Globus pallidus (tissue), 1 donor: Measurements from ENCODE around the gene KIAA1210.
A peak's percentile ranks its signal among the peaks of the same experiment; 100 is the strongest.

Experiments used
- DNase-seq: peaks from one replicate; pipeline ENCODE4 v3.0.0-alpha.2; 2015; ENCODE audit warnings: low spot score

KIAA1210 gene

DNA sequence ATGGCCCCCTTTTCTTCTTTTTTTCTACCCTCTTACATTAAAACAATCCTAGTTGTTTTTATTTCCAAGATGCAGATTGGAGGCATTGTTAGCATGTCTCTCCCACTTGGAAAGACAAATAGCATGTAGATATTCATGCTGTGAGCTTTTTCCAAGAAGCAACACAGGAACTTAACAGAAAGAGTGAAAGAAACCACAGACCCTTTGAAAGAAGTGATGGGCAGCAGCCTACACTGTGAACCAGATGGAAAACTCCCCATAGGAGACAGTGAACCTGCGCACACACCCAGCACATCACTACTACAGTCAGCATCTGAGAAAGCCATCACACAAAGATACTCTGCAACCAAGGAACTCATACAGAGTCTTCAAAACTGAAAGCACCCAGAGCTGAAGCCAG, 37.0 kb downstream of the KIAA1210 start:
- no peak for DNase-seq

DNA sequence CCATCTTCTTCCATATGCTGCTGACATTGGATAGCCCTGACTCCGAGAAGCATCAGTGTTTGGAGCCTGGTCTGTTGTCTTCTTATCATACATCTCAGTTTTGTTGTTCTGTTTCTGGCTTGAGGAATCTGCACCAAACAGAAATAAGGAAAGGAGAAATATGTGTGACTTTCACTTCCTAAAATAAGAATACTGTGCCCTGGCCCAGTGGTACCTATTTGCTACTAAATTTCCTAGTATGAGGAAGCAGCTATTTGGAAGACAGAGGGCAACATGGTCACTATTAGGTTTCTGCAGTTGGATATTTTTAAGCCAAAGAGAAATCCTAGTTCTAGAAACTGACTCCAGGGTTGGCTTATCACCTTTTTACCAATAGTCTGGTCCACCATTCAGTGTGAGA, 38.0 kb downstream of the KIAA1210 start:
- no peak for DNase-seq

DNA sequence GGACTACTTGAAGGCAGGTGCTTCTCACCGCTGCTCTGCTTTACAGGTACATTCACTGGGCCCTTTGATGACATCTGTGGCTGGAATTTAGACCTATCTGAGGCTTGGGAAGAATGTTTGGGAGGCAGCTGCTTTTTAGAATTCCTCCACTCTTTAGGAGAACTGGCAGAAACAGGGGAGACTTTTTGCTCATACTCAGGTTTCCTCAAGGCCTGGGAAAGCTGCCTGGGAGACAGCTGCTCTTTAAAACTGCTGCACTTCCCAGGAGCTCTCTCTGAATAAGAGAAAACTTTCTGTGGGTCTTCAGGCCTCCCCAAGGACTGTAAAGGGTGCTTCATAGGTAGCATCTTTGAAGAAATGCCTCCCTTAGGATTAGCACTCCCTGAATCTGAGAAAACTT, 40.5 kb downstream of the KIAA1210 start:
- DNase-seq, result no peak

DNA sequence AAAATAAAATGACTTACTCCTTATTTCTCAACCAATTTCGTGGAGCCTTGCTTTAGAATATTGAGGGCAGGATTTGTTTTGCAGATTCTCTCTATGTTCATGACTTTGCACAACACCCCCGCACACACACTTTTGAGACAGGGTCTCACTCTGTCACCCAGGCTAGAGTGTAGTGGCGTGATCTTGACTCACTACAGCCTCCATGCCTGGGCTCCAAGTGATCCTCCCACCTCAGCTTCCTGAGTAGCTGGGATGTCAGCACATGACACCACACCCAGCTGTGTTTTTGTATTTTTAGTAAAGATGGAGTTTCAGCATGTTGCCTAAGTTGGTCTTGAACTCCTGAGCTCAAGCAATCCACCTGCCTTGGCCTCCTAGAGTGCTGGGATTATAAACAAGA, 42.8 kb downstream of the KIAA1210 start:
- no peak for DNase-seq

DNA sequence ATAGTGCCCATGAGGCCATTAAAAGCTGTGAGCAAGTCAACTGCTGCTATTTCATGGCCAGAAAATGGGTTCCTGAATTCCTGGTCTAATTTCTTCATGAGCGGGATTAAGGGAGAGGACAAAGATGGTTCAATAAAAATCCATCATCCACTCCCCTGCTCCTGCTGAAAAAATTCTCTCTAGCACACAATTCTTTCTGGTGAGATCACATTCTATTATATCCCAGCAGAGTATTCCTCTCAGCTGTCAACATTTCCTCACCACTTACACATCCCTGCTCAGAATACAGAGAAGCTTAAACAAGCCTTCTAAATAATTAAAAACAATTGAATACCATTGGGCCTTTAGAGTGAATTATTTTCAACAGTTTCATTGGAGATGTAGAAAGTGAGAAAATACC, 45.3 kb downstream of the KIAA1210 start:
- no peak for DNase-seq

DNA sequence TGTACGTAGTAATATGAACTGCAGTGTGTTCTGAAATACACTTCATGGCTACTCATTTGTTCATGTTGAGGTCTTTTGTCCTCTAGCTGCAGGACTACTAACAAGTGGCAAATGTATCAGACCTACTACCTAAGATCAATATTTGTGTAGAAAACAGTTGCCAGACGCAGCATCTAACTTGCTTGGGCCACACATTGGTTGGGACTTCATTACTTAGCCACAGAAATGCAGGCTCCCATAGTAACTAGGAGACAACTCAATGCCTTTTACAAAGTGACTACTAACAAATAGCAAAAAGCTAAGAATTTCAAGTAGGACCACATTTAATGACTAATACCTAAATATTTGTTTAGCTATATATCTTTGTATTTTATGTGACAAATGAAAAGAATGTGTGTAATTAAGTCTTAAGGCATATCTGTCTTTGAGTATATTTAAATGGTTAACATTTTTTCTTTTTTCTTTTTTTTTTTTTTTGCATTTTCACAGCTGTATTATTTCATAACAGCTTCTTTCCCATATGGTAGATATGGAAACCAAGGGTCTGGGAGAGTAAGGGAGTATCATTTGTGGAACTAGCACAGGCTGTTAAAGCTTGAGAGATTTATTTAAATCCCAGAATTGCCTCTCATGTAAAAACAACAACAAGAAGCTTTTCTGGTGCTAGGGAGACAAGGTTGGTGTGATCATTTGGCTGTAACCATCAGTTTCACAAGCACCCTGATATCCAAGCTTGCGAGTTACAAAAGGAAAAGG, 52.2 kb downstream of the KIAA1210 start:
- no peak for DNase-seq

DNA sequence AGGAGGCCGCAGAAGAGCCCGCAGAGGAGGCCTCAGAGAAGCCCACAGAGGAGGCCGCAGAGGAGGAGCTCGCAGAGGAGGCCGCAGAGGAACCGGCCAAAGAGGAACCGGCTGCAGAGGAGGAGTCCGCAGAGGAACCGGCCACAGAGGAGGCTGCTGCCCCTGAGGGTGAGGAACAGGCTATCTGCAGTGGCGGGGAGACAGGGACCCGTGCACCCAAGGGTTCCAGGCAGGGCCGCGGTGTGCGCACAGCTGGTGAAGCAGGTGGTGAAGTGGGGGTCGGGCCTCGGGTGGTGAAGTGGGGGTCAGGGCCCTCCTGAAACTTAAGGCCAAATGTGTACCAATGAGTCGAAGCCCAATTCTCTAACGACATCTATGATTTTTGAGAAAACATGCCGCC, 53.7 kb downstream of the KIAA1210 start:
- no peak for DNase-seq

DNA sequence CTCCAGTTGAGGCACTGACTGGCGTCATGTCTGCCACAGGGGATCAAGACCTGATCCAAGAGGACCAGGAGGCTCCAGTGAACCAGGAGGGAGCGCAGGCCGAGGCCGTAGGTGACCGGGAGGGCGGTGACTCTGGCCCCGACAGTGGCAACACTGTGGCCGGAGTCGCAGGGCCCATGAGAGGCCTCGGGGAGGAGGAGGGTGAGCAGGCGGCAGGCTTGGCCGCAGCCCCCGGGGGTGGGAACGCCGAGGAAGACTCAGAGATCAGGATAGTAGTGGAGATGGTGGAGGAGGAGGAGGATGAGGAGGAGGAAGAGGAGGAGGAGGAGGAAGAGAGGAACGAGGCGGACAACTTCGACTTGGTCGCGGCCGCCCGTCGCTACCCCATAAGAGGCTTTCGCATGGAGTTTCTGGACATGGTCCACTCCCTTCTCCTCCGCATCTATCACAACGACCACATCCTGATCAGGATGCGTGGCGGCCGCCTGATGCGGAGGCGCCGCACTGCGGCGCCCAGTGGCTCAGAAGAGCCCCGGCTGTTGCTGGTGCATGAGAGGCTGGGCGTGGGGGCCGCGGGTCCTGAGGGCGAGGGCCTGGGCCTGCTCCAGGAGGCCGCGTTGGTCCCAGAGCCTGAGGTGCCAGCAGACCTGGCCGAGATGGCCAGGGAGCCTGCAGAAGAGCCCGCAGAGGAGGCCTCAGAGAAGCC, 54.3 kb downstream of the KIAA1210 start:
- DNase-seq, result no peak

DNA sequence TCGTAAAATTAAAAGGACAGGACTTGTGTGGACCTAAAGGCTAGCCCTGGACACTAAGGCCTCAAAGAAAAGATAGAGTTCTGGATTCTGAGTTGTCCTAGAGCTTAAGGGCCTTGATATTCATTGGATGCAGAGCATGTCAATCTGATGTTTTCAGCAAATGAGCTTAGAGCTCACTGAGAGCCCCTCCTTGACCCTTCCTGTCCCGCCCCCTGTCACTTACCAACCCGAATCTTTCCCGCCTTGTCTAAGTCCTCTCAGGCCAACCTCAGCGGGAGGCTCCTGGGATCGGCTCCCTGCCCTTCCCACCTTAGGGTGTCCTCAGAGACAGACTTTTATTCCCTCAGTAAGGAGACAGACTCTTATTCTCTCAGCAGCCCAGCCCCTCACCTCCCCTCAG, 54.9 kb downstream of the KIAA1210 start, which contains the start of gene CT47C1:
Gene CT47C1, plus strand, starts transcription at position 250 of the 400 bp plus-strand sequence. CDS start 233 bp downstream, outside the sequence.
- no peak for DNase-seq

DNA sequence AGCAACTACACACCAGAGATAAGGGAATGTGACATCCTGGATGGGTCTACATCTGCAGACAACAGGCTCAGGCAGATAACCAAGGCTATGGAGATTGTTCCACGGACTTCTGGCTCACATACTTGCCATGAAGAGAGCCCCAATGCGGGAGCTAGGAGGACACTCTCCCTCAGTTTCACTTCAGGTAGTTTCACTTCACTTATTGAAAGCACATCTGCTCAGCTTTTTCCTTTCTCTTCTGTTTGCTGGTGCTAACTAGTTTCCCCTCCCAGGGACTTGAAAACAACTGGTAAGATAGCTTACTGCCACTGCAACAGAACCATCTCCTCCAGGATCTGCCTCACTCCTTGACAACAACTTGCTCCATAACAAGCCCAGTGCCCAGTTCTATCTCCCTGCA, 56.2 kb downstream of the KIAA1210 start:
- no peak for DNase-seq

DNA sequence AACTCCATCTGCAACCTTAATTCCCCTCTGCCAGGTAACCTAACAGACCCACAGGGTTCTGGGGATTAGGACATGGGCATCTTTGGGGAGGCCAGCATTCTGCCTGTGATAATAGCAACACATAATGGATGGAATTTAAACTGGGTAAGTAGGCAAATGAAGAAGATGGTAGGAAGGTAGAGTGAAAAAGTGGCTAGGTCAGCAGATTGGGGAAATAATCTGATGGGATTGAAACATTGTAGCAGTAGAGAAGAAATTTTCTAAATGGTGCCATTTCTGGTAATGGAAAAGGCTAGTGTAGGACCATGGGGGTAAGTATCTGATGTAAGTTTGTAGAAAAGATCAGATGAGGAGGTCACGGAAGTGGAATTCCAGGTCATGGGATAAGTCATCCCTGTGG, 57.9 kb downstream of the KIAA1210 start:
- no peak for DNase-seq

DNA sequence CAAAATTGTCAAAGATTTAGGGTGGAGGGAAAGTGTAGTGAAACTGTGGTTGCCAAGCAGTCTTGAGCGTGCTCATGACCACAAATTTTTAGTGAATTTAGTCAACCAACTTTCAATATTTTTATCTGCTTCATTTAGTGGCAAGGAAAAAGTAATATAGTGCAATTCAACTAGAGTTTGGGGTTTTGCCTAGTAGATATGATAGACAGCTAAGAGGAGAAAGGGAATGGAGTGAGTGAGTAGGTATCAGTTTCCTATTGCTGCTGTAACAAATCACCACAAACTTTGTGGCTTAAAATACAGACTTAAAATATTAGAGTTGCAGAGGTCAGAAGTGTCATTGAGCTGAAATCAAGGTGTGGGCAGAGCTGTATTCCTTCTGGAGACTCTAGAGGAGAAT, 58.5 kb downstream of the KIAA1210 start:
- DNase-seq, result no peak

DNA sequence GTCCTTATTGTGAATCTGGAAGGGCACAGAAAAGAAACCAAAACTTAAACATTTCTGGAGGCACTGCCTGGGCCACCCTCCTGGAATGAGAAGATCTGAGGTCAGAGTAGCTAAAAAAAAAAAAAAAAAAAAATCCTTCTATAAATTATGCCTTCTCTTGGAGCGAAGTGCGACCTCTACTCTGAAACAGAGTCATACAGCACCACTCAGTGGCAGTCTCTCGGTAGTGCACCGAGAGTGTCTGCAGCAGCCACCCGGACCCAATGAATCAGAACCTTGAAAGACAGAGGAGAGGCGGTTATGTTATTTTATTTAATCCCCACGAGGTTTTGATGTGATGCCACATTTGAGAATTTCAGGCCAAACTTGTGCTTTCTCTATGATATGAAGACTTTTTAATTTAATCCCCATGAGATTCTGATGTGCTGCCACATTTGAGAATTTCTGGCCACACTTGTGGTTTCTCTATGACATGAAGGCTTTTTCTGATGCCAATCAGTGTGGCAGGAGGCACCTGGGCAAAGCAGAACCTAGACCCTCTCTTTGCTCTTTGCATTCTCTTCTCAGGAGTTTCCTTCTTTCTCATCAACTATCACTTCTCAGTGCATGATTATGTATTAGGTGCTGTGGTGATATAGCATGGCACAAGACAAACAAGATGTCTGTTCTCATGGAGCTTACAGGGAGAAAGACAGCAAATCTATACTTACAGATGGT, 60.4 kb downstream of the KIAA1210 start:
- DNase-seq, result peak; percentile 38

DNA sequence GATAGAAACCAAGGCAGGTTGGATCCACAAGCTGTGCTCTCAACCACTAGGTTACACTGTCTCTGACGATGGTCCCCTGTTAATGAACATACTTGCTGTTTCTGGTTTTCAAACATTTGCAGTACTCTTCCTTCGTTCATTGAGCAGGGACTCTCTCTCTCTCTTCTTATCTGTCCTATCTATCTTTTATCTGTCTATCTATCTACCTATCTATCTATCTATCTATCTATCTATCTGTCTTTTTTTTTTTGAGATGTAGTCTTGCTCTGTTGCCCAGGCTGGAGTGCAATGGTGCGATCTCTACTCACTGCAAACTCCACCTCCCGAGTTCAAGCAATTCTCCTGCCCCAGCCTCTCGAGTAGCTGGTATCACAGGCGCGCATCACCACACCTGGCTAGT, 64.2 kb downstream of the KIAA1210 start:
- DNase-seq, result no peak

DNA sequence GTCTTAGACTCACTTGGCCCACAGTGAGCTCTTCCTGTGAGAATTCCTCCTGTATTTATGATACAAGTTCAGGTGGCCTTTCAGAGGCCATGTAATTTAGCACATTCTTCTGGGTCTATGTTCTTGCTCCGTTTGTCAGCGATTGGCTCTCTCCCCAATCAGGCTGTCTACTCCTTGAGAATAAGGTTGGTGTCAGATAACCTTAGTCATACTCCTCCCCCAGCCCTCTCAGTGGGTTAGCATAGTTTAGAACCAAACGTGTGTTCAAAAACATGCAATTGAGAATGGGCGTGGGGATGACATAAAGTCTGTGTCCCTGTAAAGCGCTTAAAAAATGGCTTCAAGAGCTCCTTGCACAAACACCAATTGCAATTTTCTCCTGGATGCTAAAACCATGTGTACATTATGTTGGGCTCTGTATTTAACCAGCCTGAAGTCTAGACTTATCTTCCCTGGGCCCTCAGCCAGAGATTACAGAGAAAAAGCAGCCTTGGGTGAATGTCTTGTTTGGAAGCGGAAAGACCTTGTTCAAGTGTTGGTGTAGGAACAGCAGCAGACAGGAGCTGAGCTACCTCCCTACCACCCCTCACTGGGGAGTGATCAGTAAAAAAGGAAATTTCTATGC, 64.8 kb downstream of the KIAA1210 start:
- DNase-seq, result no peak

DNA sequence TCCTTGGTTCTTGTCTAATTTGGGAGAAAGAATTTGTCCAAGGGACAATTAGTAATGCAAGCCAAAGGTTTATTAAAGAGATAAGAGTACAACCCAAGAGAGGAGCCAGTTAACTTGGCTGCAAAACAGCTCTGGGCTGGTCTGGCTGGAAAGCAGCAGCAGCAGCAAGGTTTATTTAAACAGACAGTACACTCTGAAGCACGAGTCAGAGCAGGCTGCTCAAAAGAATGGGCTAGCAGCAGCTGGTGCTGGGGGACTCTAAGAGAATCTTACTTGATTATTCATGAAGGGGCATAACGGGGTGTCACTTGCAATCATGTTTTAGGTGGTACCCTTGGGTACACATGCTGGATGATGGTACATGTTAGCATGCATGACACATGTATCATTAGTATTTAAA, 71.9 kb downstream of the KIAA1210 start:
- no peak for DNase-seq

DNA sequence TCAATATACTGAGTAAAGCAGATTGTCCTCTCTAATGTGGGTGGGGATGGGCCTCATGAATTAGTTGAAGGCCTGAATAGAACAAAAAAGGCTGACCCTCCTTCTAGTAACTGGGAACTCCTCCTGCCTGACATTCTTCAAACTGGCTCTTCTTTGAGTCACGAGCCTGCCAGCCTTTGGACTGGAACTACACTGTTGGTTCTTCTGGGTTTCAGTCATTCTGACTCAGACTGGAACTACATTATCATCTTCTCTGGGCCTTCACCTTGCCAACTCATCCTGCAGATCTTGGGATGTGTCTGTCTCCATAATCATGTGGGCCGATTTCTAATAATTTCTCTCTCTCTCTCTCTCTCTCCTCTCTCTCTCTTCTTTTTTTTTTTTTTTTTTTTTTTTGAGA, 81.7 kb downstream of the KIAA1210 start:
- DNase-seq, result no peak

DNA sequence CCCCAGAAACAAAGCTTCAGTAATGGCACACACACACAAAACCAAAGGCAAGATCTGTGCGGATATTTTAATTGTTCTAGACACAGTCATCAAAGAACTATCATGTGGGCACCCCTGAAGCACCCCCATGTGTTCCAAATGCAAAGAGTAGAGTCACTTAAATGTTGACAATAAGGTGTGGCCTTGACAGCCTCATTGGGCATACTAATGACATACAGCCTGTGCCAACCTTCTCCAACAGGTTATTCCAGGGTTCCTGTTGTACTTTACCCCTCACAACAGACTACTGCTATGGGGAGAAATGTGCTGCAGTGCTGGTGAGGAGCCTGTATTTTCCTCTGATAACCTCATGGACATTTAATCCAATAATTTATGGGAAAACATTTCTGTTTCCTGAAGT, 84.6 kb downstream of the KIAA1210 start:
- no peak for DNase-seq

DNA sequence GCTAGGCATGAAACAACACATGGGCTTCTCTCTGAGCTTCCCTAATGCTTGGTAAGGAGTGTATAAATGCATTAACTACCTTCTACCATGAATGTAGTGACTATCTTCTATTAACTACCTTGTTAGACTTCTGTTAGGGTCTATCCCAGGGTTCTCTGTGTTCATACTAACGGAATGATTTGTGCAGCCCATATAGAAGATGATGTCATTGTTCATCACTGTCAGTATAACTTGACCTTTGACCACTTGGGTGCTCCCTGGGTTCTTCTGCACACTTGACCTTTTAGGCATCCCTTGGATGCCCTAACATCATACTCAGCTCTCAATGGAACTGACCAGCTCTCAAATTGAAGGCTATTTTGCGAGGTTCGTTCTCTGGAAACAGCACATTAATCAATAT, 85.6 kb downstream of the KIAA1210 start:
- DNase-seq, result no peak

DNA sequence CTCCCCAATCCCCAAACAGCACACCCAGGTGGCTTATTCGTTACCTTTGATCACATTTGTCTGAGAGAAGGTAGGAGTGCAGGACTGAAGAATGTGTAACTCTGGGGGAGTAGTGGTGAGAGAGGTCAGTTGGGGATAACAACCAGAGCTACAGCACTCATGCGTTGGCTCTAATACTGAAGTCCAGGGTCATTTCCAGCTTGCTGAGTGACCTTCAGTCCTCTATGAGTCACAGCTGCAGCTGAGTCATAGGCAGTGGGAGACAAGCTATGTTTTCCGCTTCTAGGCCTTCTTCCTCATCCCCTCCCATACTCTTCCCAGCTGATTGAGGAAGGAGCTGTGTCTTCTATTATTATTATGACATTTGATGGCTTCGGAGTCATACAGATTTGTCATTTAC, 86.4 kb downstream of the KIAA1210 start:
- DNase-seq, result no peak

DNA sequence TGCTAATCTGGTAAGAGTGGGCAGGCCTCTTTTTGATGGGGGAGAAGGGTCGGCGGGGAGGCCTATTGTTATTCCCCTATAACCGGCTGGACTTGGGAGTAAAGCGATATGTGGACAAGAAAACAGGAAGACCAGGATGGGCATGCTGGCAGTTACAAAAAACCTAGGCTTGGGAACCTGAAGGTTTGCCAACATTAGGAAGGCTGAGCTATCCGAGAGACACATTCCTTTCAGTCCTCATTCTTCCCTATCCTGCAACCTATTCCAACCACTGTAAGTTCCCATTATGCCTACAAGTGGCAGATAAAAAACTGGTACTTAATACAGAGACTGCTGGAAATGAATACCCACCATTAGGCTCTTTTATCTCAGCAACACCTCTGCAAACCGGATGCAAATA, 87.2 kb downstream of the KIAA1210 start:
- DNase-seq, result no peak
